Breast epithelium (tissue), 4 donors: ENCODE measurements around the gene GNS. TPM values are rescaled to one million over a fixed set of nuclear protein-coding genes. Genes with fewer than 3 reads are reported as not detected.

ENCODE experiments used
- DNase-seq, 2 donors: peaks; one replicate each; pipeline ENCODE4 v3.0.0-alpha.2; 2019; ENCODE audit warnings: low spot score in 2 of 2
- H3K27ac ChIP-seq, 2 donors: fragments of 200-600 bp; sonication (generic) in 1 of 2; one replicate each; pipeline ENCODE4 v1.5.1; 2016 to 2019; ENCODE audit warnings: mild to moderate bottlenecking in 1 of 2
- H3K27me3 ChIP-seq, 2 donors: fragments of 200-600 bp; sonication (generic) in 1 of 2; one replicate each; pipeline versions ENCODE4 v1.5.1 to v1.6.0; 2017 to 2019; ENCODE audit warnings: control low read depth in 1 of 2, mild to moderate bottlenecking in 1 of 2
- H3K36me3 ChIP-seq: fragments of 200-600 bp; one replicate; pipeline ENCODE4 v1.5.1; 2019
- H3K4me1 ChIP-seq, 2 donors: fragments of 200-600 bp; sonication (generic); one replicate each; pipeline ENCODE4 v1.5.1; 2016 to 2019; ENCODE audit warnings: control low read depth in 1 of 2
- H3K4me3 ChIP-seq, 3 donors: fragments of 200-600 bp; sonication (generic); 1 replicate in 2 of 3; 2 replicates in 1 of 3; pipeline ENCODE4 v1.5.1; 2016 to 2019; ENCODE audit warnings: mild to moderate bottlenecking in 3 of 3, moderate library complexity in 2 of 3
- H3K9me3 ChIP-seq, 2 donors: fragments of 200-600 bp; sonication (generic) in 1 of 2; one replicate each; pipeline ENCODE4 v1.5.1; 2016 to 2019; ENCODE audit warnings: control low read depth in 1 of 2
- CTCF ChIP-seq, 3 donors: fragments of 450-650 bp; IDR thresholded peaks; one replicate each; pipeline ENCODE4 v1.5.1; 2016 to 2017; ENCODE audit warnings: antibody characterized with exemption in 3 of 3, mild to moderate bottlenecking in 3 of 3, moderate library complexity in 3 of 3
- POLR2A ChIP-seq: fragments of 450-650 bp; IDR thresholded peaks from one replicate; pipeline ENCODE4 v1.6.1; 2016; ENCODE audit warnings: antibody characterized with exemption, mild to moderate bottlenecking, moderate library complexity
- POLR2AphosphoS5 ChIP-seq, 3 donors: sonication (generic); formaldehyde crosslinking; IDR thresholded peaks; one replicate each; pipeline ENCODE4 v1.6.1; 2017; ENCODE audit warnings: antibody characterized with exemption in 3 of 3
- intact Hi-C: fragments of 100-400 bp; cut with DNase I; formaldehyde crosslinking; loops from one replicate; pipeline ENCODE4 v1.15.1; 2023; ENCODE audit warnings: low total_unique reads
- total RNA-seq, 3 donors: library from RNA; depleted of rRNA; stranded (reverse); fragments of >200 nt; gene quantifications; one replicate each; pipeline ENCODE4 v1.1.0, GENCODE V29; 2016

Gene GNS
- total RNA-seq, 3 donors from 2014 or later: 94.4 to 250 (median 98.6) TPM

GRCh38 chr12:64714551-64714968 lies 44.6 kb downstream of the GNS start:
- Histone ChIP-seq H3K4me3 (no peak overlapping the region), H3K27me3 (no peaks in the 10 kb centered on the region), H3K27ac (no peak overlapping the region), H3K36me3 (no peaks in the 10 kb centered on the region), H3K9me3 (no peaks in the 10 kb centered on the region), H3K4me1 (no peaks in the 10 kb centered on the region)
- DNase-seq: no peak
- no peak for TF ChIP-seq POLR2AphosphoS5 (IDR thresholded peaks at IDR 0.05)
- no peak for TF ChIP-seq CTCF (IDR thresholded peaks at IDR 0.05)
- no peak for TF ChIP-seq POLR2A
- intact Hi-C loops: no loop called here

- H3K36me3 ChIP-seq: no peaks in the 10 kb centered on the region
- no peak for DNase-seq
These were observed 45.8 kb downstream of the GNS start for GRCh38 chr12:64713376-64713775.

GRCh38 chr12:64709429-64709828 lies 49.8 kb downstream of the GNS start:
- no peak for TF ChIP-seq POLR2A
- TF ChIP-seq POLR2AphosphoS5 (IDR thresholded peaks at IDR 0.05): no peak
- TF ChIP-seq CTCF (IDR thresholded peaks at IDR 0.05): no peak
- Histone ChIP-seq H3K4me1 (no peaks in the 10 kb centered on the region), H3K27ac (no peak overlapping the region), H3K9me3 (no peaks in the 10 kb centered on the region), H3K4me3 (no peak overlapping the region), H3K27me3 (no peaks in the 10 kb centered on the region), H3K36me3 (no peaks in the 10 kb centered on the region)
- DNase-seq: no peak
- intact Hi-C loops: no loop called here

More at GRCh38 chr12:64713376-64713775, 45.8 kb downstream of the GNS start:
- intact Hi-C loops: no loop called here
- Histone ChIP-seq H3K27me3 (no peaks in the 10 kb centered on the region), H3K4me1 (no peaks in the 10 kb centered on the region), H3K4me3 (no peak overlapping the region), H3K27ac (no peak overlapping the region), H3K9me3 (no peaks in the 10 kb centered on the region)
- TF ChIP-seq POLR2A (no peak), POLR2AphosphoS5 (IDR thresholded peaks at IDR 0.05) (no peak), CTCF (IDR thresholded peaks at IDR 0.05) (no peak)

- no peaks in the 10 kb centered on the region for H3K27me3 ChIP-seq
- H3K27ac ChIP-seq: no peak overlapping the region
- H3K9me3 ChIP-seq: no peaks in the 10 kb centered on the region
- H3K4me1 ChIP-seq: no peaks in the 10 kb centered on the region
- no peak overlapping the region for H3K4me3 ChIP-seq
- no peak for DNase-seq
- intact Hi-C loops: no loop called here
- no peaks in the 10 kb centered on the region for H3K36me3 ChIP-seq
- TF ChIP-seq POLR2AphosphoS5 (IDR thresholded peaks at IDR 0.05) (no peak), POLR2A (no peak), CTCF (IDR thresholded peaks at IDR 0.05) (no peak)
These were observed 51.3 kb downstream of the GNS start for GRCh38 chr12:64707926-64708325.

GRCh38 chr12:64707362-64707761 lies 51.8 kb downstream of the GNS start:
- Histone ChIP-seq H3K36me3 (no peaks in the 10 kb centered on the region), H3K4me3 (no peak overlapping the region), H3K9me3 (no peaks in the 10 kb centered on the region), H3K27me3 (no peaks in the 10 kb centered on the region), H3K27ac (no peak overlapping the region), H3K4me1 (no peaks in the 10 kb centered on the region)
- DNase-seq: no peak
- TF ChIP-seq POLR2A (no peak), CTCF (IDR thresholded peaks at IDR 0.05) (no peak), POLR2AphosphoS5 (IDR thresholded peaks at IDR 0.05) (no peak)
- intact Hi-C loops: no loop called here
